HL-60 (cell line): ENCODE data around the gene FARP2.

Experiments used
- DNase-seq, 2 experiments: peaks; one replicate each; pipeline ENCODE4 v3.0.0-alpha.2; 2010 to 2020; ENCODE audit warnings: low read depth in 1 of 2, low spot score in 1 of 2
- H3K27ac ChIP-seq: fragments of 250-450 bp; sonication (Bioruptor Pico); replicated peaks from 2 replicates; pipeline ENCODE4 v1.5.1; 2020; ENCODE audit warnings: mild to moderate bottlenecking, moderate library complexity
- H3K27me3 ChIP-seq: fragments of 250-450 bp; sonication (Bioruptor Pico); 2 replicates; pipeline ENCODE4 v1.5.1; 2021; ENCODE audit warnings: mild to moderate bottlenecking, moderate library complexity; ENCODE audit not compliant: insufficient read depth, poor library complexity, severe bottlenecking
- H3K4me3 ChIP-seq: replicated peaks from 2 replicates; pipeline ENCODE4 v1.5.1; 2011; ENCODE audit warnings: mild to moderate bottlenecking, control low read depth, low read length; ENCODE audit not compliant: insufficient read depth
- CTCF ChIP-seq: IDR thresholded peaks from one replicate; pipeline ENCODE4 v1.5.1; 2011; ENCODE audit warnings: low read length, control low read depth, inconsistent platforms; ENCODE audit not compliant: insufficient read depth
- GABPA ChIP-seq: IDR thresholded peaks from 2 replicates; pipeline ENCODE4 v1.6.1; 2012; ENCODE audit warnings: low read depth
- POLR2AphosphoS5 ChIP-seq: IDR thresholded peaks from 2 replicates; pipeline ENCODE4 v1.6.1; 2012; ENCODE audit warnings: low read depth
- REST ChIP-seq: IDR thresholded peaks from 2 replicates; pipeline ENCODE4 v1.6.1; 2012; ENCODE audit warnings: low read depth; ENCODE audit not compliant: insufficient replicate concordance
- SPI1 ChIP-seq: IDR thresholded peaks from 2 replicates; pipeline ENCODE4 v1.6.1; 2012; ENCODE audit warnings: low read depth, mild to moderate bottlenecking, borderline replicate concordance

Gene FARP2

GRCh38 chr2:241351640-241352031, 4.4 kb upstream of the FARP2 start:
- Histone ChIP-seq H3K27ac (no peak overlapping the region), H3K27me3 (no peaks in the 10 kb centered on the region), H3K4me3 (no peak overlapping the region)
- DNase-seq, result no peak
- no peak for TF ChIP-seq CTCF
- no peak for TF ChIP-seq POLR2AphosphoS5
- no peak for TF ChIP-seq GABPA
- no peak for TF ChIP-seq REST
- TF ChIP-seq SPI1, result no peak

GRCh38 chr2:241352227-241352626, 3.9 kb upstream of the FARP2 start:
- no peak overlapping the region for H3K27ac ChIP-seq
- H3K4me3 ChIP-seq, result no peak overlapping the region
- no peak for DNase-seq
- no peaks in the 10 kb centered on the region for H3K27me3 ChIP-seq
- TF ChIP-seq GABPA (no peak), REST (no peak), POLR2AphosphoS5 (no peak), CTCF (no peak), SPI1 (no peak)

GRCh38 chr2:241354668-241355658, 1.1 kb upstream of the FARP2 start:
- DNase-seq, result peak; percentile 76 to 90
- Histone ChIP-seq H3K27ac (peak overlapping the region; percentile 19; the same call in 1 of the 2 replicates), H3K4me3 (peak overlapping the region; percentile 17), H3K27me3 (no peaks in the 10 kb centered on the region)
- TF ChIP-seq POLR2AphosphoS5 (0 out of 2 replicates have a peak, but pooled peaks have one; percentile 16), GABPA (no peak)

GRCh38 chr2:241356871-241357260, 781 bp downstream of the FARP2 start:
- H3K27me3 ChIP-seq, result no peaks in the 10 kb centered on the region
- H3K27ac ChIP-seq, result peak overlapping the region; percentile 57
- TF ChIP-seq SPI1 (no peak), POLR2AphosphoS5 (no peak), GABPA (no peak), CTCF (no peak), REST (no peak)
- no peak for DNase-seq
- peak overlapping the region; percentile 90 for H3K4me3 ChIP-seq
